HepG2 (cell line): ENCODE results near the gene ZSCAN31. TPM values are rescaled to one million over a fixed set of nuclear protein-coding genes. Genes with fewer than 3 reads are reported as not detected.
A peak's percentile ranks its signal among the peaks of the same experiment; 100 is the strongest.

Experiments used
- AHR ChIP-seq: IDR thresholded peaks from 2 replicates; pipeline ENCODE4 v1.6.1; 2018; ENCODE audit warnings: missing genetic modification reagents, missing compliant biosample characterization
- ARID5B ChIP-seq: IDR thresholded peaks from 2 replicates; pipeline ENCODE4 v1.4.0; 2020; ENCODE audit warnings: mild to moderate bottlenecking, missing genetic modification reagents
- GPN1 ChIP-seq: sonication (generic); formaldehyde crosslinking; IDR thresholded peaks from 2 replicates; pipeline ENCODE4 v1.5.1; 2020; ENCODE audit warnings: missing genetic modification reagents, borderline replicate concordance
- GRHL1 ChIP-seq: sonication (generic); formaldehyde crosslinking; conservative IDR thresholded peaks from 2 replicates; pipeline ENCODE4 v1.8.0; 2022; ENCODE audit warnings: missing genetic modification reagents
- JUN ChIP-seq: sonication (generic); formaldehyde crosslinking; IDR thresholded peaks from 2 replicates; pipeline ENCODE4 v1.4.0; 2020; ENCODE audit warnings: mild to moderate bottlenecking, missing genetic modification reagents
- KLF16 ChIP-seq, 2 experiments: sonication (generic) in 1 of 2; formaldehyde crosslinking in 1 of 2; IDR thresholded peaks; 2 replicates each; pipeline versions ENCODE4 v1.6.1 to v1.8.0; 2016 to 2023; ENCODE audit warnings: missing genetic modification reagents in 2 of 2, missing compliant biosample characterization in 1 of 2
- MTF2 ChIP-seq: sonication (generic); formaldehyde crosslinking; IDR thresholded peaks from 2 replicates; pipeline ENCODE4 v1.5.0; 2020; ENCODE audit warnings: missing genetic modification reagents, borderline replicate concordance
- NFATC3 ChIP-seq: sonication (generic); formaldehyde crosslinking; IDR thresholded peaks from 2 replicates; pipeline ENCODE4 v1.5.1; 2020; ENCODE audit warnings: mild to moderate bottlenecking, missing genetic modification reagents
- PHF8 ChIP-seq: sonication (generic); formaldehyde crosslinking; IDR thresholded peaks from 2 replicates; pipeline ENCODE4 v1.5.0; 2020; ENCODE audit warnings: missing genetic modification reagents
- ZFAT ChIP-seq: sonication (generic); formaldehyde crosslinking; conservative IDR thresholded peaks from 2 replicates; pipeline ENCODE4 v1.8.1; 2023; ENCODE audit warnings: missing genetic modification reagents, inconsistent platforms
- ZNF556 ChIP-seq: sonication (generic); formaldehyde crosslinking; IDR thresholded peaks from 2 replicates; pipeline ENCODE4 v1.4.0; 2020; ENCODE audit warnings: mild to moderate bottlenecking, missing genetic modification reagents, borderline replicate concordance
- ZNF609 ChIP-seq: sonication (generic); formaldehyde crosslinking; IDR thresholded peaks from 2 replicates; pipeline ENCODE4 v1.4.0; 2020; ENCODE audit warnings: mild to moderate bottlenecking, missing genetic modification reagents, borderline replicate concordance
- ZNF713 ChIP-seq: sonication (generic); formaldehyde crosslinking; IDR thresholded peaks from 2 replicates; pipeline ENCODE4 v1.4.0; 2020; ENCODE audit warnings: mild to moderate bottlenecking, missing genetic modification reagents
- ZNF782 ChIP-seq: sonication (generic); formaldehyde crosslinking; IDR thresholded peaks from 2 replicates; pipeline ENCODE4 v1.4.0; 2020; ENCODE audit warnings: missing genetic modification reagents, mild to moderate bottlenecking, borderline replicate concordance
- ZNF83 ChIP-seq: sonication (generic); formaldehyde crosslinking; IDR thresholded peaks from 2 replicates; pipeline ENCODE4 v1.4.0; 2020; ENCODE audit warnings: missing genetic modification reagents, mild to moderate bottlenecking, borderline replicate concordance
- ZSCAN30 ChIP-seq: sonication (generic); formaldehyde crosslinking; IDR thresholded peaks from 2 replicates; pipeline ENCODE4 v1.5.0; 2020; ENCODE audit warnings: mild to moderate bottlenecking, missing genetic modification reagents
- polyA plus RNA-seq, 8 experiments: library from polyadenylated mRNA; depleted of rRNA in 3 of 8; stranded (reverse) in 7 of 8; unstranded in 1 of 8; fragments of >200 nt; fragmentation: Illumina TruSeq in 4 of 8; extraction: Trizol in 4 of 8; gene quantifications; 2 replicates each; pipeline versions ENCODE4 v1.2.1 to v1.2.3, GENCODE V29; 2011 to 2016; ENCODE audit warnings: low read depth in 4 of 8, missing spikeins in 1 of 8, mixed read lengths in 1 of 8; ENCODE audit not compliant: insufficient read depth in 1 of 8
- total RNA-seq, 5 experiments: library from RNA; depleted of rRNA; stranded (reverse); fragments of >200 nt; fragmentation: Illumina TruSeq; extraction: Trizol; gene quantifications; 2 replicates each; pipeline ENCODE4 v1.2.3, GENCODE V29; 2016; ENCODE audit warnings: low read depth in 1 of 5

The ZSCAN31 gene
- total and polyA plus RNA-seq, 2 of the 13 experiments (the other 11 are each of a cell fraction or from before 2014, with no cell fraction given) = 5.3 to 6.2 TPM

DNA sequence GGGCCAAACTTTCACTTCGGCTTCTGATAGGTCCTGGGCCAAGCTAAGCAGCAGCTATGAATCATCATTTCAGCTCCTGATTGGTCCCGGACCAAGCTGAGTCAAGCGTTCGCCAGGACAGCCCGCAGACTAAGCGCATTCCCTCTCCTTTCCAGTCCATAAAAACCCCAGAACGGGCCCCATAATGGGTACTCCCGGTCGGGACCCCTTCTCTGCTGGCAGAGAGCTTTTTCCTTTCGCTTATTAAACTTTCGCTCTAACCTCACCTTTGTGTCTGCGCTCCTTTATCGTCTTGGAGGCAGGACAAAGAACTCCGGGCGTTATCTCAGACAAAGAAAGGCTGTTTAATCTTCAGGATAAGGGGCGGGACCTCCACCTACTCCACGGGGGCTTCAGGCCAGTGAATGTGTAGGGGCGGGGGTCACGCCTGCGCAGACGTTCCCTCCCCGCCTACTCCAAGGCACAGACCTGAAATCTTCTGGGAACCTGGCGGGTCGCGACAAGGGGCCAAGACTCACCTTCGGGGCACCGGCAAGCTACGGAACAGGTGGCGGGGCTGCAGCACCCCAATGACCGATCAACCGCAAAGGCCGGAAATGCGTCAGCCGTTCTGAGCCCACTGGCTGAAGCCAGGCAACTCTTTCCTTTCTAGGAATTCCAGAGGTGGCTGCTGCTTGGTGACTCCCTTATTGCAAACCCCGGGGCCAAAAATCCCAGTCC, at the start of gene ZSCAN31 (continued):
- TF ChIP-seq GPN1 (CRISPR knock-in tag) (no peak), ARID5B (peak; percentile 21), ZSCAN30 (CRISPR knock-in tag) (no peak), ZNF556 (CRISPR knock-in tag) (peak; percentile 49; the same call in 1 of the 2 replicates), ZNF83 (CRISPR knock-in tag) (no peak), ZNF609 (CRISPR knock-in tag) (peak; percentile 71), MTF2 (CRISPR knock-in tag) (0 out of 2 replicates have a peak, but pooled peaks have one; percentile 17), AHR (CRISPR knock-in tag) (peak; percentile 30; the same call in 1 of the 2 replicates), PHF8 (CRISPR knock-in tag) (peak; percentile 92), NFATC3 (CRISPR knock-in tag) (no peak), KLF16 (CRISPR knock-in tag; IDR thresholded peaks at IDR 0.05) (peak in 1 of 2 experiments; percentile 77; a peak in 2 of 4 replicates), ZNF782 (CRISPR knock-in tag) (no peak), JUN (CRISPR knock-in tag) (peak; percentile 48), ZFAT (CRISPR knock-in tag) (peak; percentile 57; the same call in 1 of the 2 replicates), ZNF713 (no peak), GRHL1 (CRISPR knock-in tag) (no peak)
